Smooth muscle cell of the coronary artery (primary cell): ENCODE measurements around the gene NPHP1. TPM values are rescaled to one million over a fixed set of nuclear protein-coding genes. Genes with fewer than 3 reads are reported as not detected.

Experiments used
- total RNA-seq: library from RNA; depleted of rRNA; stranded (reverse); fragments of >200 nt; gene quantifications from 2 replicates; pipeline ENCODE4 v1.2.3, GENCODE V29; 2014; ENCODE audit warnings: low replicate concordance

Gene NPHP1
- 3.6 and 7.5 TPM in 2 replicates for total RNA-seq

GRCh38 chr2:110204408-110205385 lies at the start of gene NPHP1:
NPHP1 (minus strand) TSS chr2:110205013; CDS start chr2:110204968, 45 bp downstream.

GRCh38 chr2:110211938-110212858 lies 7.4 kb upstream of the NPHP1 start, which contains the start of gene MTLN:
MTLN (minus strand) TSS chr2:110212547; CDS start chr2:110212525, 22 bp downstream.

GRCh38 chr2:110115291-110116032 lies 89.4 kb downstream of the NPHP1 start, which contains the start of gene MALL:
MALL (minus strand) TSS chr2:110115822; CDS start chr2:110115792, 30 bp downstream.

Other genes with a start within 250 kb of the NPHP1 start
- 6.1 and 10.2 TPM in 2 replicates for gene MALL, start 89.2 kb downstream of the NPHP1 start, total RNA-seq
- 43.4 and 78.8 TPM in 2 replicates for gene MTLN, start 7.5 kb upstream of the NPHP1 start, total RNA-seq